BLaER1 treated with 17β-estradiol and CSF1 and Interleukin-3, amounts not matched to agents 10 nM and 100 nM (cell line): ENCODE results near the gene TIPIN.
A peak's percentile ranks its signal among the peaks of the same experiment; 100 is the strongest.

Source experiments
- H3K27ac ChIP-seq, 11 experiments: shearing (Covaris generic); formaldehyde crosslinking; 2 replicates each; pipeline ENCODE4 v1.8.1; 2022
- H3K27me3 ChIP-seq, 11 experiments: shearing (Covaris generic); formaldehyde crosslinking; 2 replicates each; pipeline ENCODE4 v1.8.1; 2022
- H3K36me3 ChIP-seq, 11 experiments: shearing (Covaris generic); formaldehyde crosslinking; 2 replicates each; pipeline ENCODE4 v1.8.1; 2022
- H3K4me1 ChIP-seq, 10 experiments: shearing (Covaris generic); formaldehyde crosslinking; 2 replicates each; pipeline ENCODE4 v1.8.1; 2022
- H3K4me2 ChIP-seq, 11 experiments: shearing (Covaris generic); formaldehyde crosslinking; 2 replicates each; pipeline ENCODE4 v1.8.1; 2022
- H3K4me3 ChIP-seq, 10 experiments: shearing (Covaris generic); formaldehyde crosslinking; 2 replicates each; pipeline ENCODE4 v1.8.1; 2022
- H3K9ac ChIP-seq, 11 experiments: shearing (Covaris generic); formaldehyde crosslinking; 2 replicates each; pipeline ENCODE4 v1.8.1; 2022
- H3K9me3 ChIP-seq, 11 experiments: shearing (Covaris generic); formaldehyde crosslinking; replicated peaks in 1 of 11; 2 replicates each; pipeline ENCODE4 v1.8.1; 2022
- H4K20me1 ChIP-seq, 11 experiments: shearing (Covaris generic); formaldehyde crosslinking; 2 replicates each; pipeline ENCODE4 v1.8.1; 2022
- Cebpa-rat ChIP-seq, 11 experiments: shearing (Covaris generic); IDR thresholded peaks; 2 replicates each; pipeline ENCODE4 v1.8.1; 2022

Gene TIPIN, protein sequence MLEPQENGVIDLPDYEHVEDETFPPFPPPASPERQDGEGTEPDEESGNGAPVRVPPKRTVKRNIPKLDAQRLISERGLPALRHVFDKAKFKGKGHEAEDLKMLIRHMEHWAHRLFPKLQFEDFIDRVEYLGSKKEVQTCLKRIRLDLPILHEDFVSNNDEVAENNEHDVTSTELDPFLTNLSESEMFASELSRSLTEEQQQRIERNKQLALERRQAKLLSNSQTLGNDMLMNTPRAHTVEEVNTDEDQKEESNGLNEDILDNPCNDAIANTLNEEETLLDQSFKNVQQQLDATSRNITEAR

DNA sequence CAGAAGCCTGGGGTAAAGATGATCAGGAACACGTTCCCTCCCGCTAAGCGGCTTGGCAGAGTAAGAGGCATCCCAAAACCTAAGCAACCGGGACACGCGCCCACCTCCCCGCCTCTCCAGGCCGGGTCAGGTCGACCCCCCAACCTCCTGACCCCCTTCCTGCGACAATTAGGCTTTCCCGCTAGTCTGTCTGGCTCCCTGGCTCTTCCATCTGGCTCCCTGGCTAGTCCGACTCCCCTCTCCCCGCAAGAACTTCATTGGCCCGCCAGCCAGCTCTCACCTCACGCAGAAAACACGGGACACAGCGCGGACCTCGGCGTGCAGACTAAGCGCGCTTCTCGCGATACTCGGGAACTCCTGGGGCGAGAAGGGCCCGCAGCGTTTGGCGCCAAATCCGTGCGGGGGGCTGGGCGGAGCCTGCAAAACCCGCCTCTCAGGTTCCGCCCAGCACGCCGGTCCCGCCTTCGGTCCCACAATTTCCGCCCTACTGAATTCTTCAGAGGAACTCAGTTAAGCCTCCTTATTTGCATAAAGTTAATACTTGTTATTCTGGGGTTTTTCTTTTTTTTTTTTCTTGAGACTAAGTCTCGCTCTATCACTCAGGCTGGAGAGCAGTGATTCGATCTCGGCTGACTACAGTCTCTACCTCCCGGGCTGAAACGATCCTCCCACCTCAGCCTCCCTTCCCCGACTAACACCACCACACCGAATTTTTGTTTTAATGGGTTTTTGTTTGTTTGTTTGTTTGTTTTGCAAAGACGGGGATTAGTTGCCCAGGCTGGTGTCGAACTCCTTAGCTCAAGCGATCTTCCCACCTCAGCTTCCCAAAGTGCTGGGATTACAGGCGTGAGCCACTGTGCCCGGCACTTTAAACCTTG lies at the start of gene TIPIN:
Gene TIPIN (minus strand): TSS at position 327 of the 878 bp plus-strand sequence. CDS start 3,738 bp downstream, outside the sequence.
- Histone ChIP-seq H3K27me3 (no peaks in the 10 kb centered on the region), H3K9me3 (no peaks in the 10 kb centered on the region), H3K4me3 (peak within 1 kb of the TSS; percentile 72 to 86 (median 78)), H4K20me1 (peaks cover 0 to 8% (median 0%) of the 10 kb centered on the region in 11 experiments; a peak in 1 of 22 replicates), H3K27ac (peak within 1 kb of the TSS; percentile 51 to 96 (median 91); a peak in 21 of 22 replicates), H3K4me2 (peak within 1 kb of the TSS; percentile 79 to 95 (median 91)), H3K36me3 (peaks cover 10 to 30% (median 24%) of the 10 kb centered on the region in 11 experiments), H3K9ac (peak within 1 kb of the TSS; percentile 83 to 98 (median 93)), H3K4me1 (peaks cover 13 to 37% (median 27%) of the 10 kb centered on the region in 10 experiments)
- TF ChIP-seq Cebpa-rat (IDR thresholded peaks at IDR 0.05): no peak

DNA sequence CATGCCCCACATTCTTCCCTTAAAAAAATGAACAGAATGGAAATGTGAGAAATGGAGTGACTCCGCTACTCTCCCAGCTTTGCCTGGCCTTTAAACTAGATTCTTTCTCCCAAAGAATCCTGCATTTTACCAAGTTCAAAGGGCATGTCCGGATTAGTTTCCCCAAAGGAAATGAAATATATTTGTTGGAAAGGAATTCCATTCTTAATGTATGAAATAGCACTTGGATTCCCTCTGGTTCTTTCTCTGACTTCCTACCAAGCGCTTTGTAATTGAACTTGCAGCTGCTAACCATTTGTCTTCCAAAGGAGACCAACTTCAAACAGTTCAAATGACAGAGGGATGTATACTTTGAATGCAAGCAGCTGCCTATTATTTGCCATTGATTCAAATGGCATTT lies 49.1 kb upstream of the TIPIN start:
- H3K36me3 ChIP-seq: peaks cover 0 to 6% (median 0%) of the 10 kb centered on the region in 11 experiments; a peak in 2 of 22 replicates
- peaks cover 10 to 86% (median 52%) of the 10 kb centered on the region in 11 experiments; a peak in 19 of 22 replicates for H4K20me1 ChIP-seq
- peaks cover 87 to 100% (median 99%) of the 10 kb centered on the region in 10 experiments for H3K4me1 ChIP-seq
- H3K9ac ChIP-seq: no peak overlapping the region
- H3K27me3 ChIP-seq: no peaks in the 10 kb centered on the region
- no peak overlapping the region for H3K27ac ChIP-seq
- H3K4me3 ChIP-seq: no peak overlapping the region
- TF ChIP-seq Cebpa-rat (IDR thresholded peaks at IDR 0.05): no peak
- no peaks in the 10 kb centered on the region for H3K9me3 ChIP-seq
- peak overlapping the region in 10 of 11 experiments; percentile 73 to 93 (median 84); a peak in 18 of 22 replicates for H3K4me2 ChIP-seq

DNA sequence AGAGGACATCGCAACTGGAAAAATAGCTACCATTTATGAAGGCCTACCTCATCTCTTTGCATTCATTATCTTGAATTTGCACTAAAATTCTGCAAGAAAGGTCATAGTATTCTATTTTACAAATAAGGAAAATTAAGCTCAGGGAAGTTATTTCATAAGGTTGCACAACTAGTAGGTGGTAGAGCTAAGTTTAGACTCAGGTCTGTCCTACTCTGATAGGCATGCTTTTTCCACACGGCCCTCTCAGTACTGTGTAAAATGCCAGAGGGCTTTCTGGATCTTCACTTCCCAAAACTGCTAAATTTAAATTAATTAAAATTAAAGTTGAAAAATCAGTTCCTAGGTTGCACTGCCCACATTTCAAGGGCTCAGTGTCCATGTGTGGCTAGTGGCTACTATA lies 48.5 kb upstream of the TIPIN start:
- H3K27ac ChIP-seq: no peak overlapping the region
- no peaks in the 10 kb centered on the region for H3K27me3 ChIP-seq
- H3K4me2 ChIP-seq: peak overlapping the region; percentile 71 to 93 (median 82)
- H3K4me3 ChIP-seq: 0 out of 20 replicates have a peak overlapping the region, but pooled peaks of 1 of the 10 experiments have one; percentile 10
- H3K9ac ChIP-seq: no peak overlapping the region
- H3K9me3 ChIP-seq: no peaks in the 10 kb centered on the region
- H4K20me1 ChIP-seq: peaks cover 16 to 92% (median 58%) of the 10 kb centered on the region in 11 experiments; a peak in 19 of 22 replicates
- H3K4me1 ChIP-seq: peaks cover 87 to 100% (median 99%) of the 10 kb centered on the region in 10 experiments
- peaks cover 0 to 6% (median 0%) of the 10 kb centered on the region in 11 experiments; a peak in 2 of 22 replicates for H3K36me3 ChIP-seq
- TF ChIP-seq Cebpa-rat (IDR thresholded peaks at IDR 0.05): no peak

DNA sequence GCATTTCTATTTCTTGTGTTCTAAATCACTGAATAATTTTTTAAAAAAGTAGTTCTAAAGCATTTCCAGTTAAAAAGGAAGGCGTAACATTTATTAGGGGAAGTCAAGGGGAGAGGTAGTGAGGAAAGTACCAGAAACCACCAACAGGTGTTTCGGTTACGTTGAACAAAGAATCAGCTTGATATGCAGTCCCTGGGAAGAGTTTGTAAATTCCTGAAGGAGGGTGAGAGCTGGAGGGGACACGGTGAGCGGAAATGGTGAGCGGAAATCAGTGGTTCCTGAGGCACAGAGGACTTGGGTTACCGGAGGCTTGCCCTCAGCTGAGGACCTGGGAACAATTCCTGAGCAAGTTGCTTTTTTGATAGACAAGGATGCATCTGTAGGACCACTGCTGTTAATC lies 48.0 kb upstream of the TIPIN start:
- peaks cover 87 to 100% (median 99%) of the 10 kb centered on the region in 10 experiments for H3K4me1 ChIP-seq
- no peak overlapping the region for H3K9ac ChIP-seq
- no peak for TF ChIP-seq Cebpa-rat (IDR thresholded peaks at IDR 0.05)
- H3K36me3 ChIP-seq: peaks cover 0 to 6% (median 2%) of the 10 kb centered on the region in 11 experiments; a peak in 6 of 22 replicates
- H3K4me2 ChIP-seq: peak overlapping the region; percentile 71 to 93 (median 82)
- H3K4me3 ChIP-seq: peak overlapping the region in 2 of 10 experiments; percentile 8 to 10; a peak in 1 of 20 replicates
- no peaks in the 10 kb centered on the region for H3K9me3 ChIP-seq
- no peaks in the 10 kb centered on the region for H3K27me3 ChIP-seq
- H4K20me1 ChIP-seq: peaks cover 17 to 97% (median 63%) of the 10 kb centered on the region in 11 experiments; a peak in 19 of 22 replicates
- H3K27ac ChIP-seq: no peak overlapping the region

DNA sequence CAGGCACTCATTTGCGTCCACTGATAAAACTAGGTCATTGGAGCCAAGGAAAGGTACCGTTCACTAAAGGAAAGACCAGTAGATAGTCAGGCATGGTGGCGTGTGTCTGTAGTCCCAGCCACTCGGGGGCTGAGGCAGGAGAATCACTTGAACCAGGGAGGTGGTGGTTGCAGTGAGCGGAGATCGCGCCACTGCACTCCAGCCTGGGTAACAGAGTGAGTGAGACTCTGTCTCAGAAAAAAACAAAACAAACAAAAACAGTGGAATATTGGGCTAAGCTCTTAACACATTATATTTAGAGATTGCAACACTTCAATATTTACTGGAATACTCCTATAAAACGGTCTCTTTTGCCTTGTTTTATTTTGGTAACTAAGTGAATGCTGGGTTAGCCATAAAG lies 47.6 kb upstream of the TIPIN start:
- no peak overlapping the region for H3K9ac ChIP-seq
- no peaks in the 10 kb centered on the region for H3K9me3 ChIP-seq
- H3K27me3 ChIP-seq: no peaks in the 10 kb centered on the region
- peaks cover 0 to 9% (median 6%) of the 10 kb centered on the region in 11 experiments; a peak in 7 of 22 replicates for H3K36me3 ChIP-seq
- H3K4me1 ChIP-seq: peaks cover 87 to 100% (median 99%) of the 10 kb centered on the region in 10 experiments
- H3K4me2 ChIP-seq: peak overlapping the region; percentile 71 to 93 (median 82)
- H3K27ac ChIP-seq: no peak overlapping the region
- H3K4me3 ChIP-seq: no peak overlapping the region
- TF ChIP-seq Cebpa-rat (IDR thresholded peaks at IDR 0.05): no peak
- H4K20me1 ChIP-seq: peaks cover 17 to 98% (median 67%) of the 10 kb centered on the region in 11 experiments; a peak in 19 of 22 replicates

DNA sequence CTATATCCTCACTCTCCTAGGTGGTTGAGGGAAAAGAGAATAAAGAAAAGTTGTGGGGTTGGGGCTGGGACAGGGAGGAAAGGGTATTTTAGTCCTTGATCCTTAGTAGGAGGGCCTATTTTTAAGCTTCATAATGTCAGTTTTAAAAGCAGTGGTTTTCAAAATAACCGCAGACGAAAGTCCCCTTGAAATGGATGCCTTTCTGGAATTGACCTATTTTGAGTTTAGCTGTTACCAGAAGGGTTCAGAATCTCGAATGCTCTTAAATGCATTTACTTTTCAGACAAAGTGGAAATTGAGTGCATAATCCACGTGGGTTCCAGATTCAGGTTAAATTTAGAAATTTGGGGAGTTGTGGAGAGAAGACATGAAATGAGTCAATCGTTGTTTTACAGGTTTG lies 46.8 kb upstream of the TIPIN start:
- no peaks in the 10 kb centered on the region for H3K27me3 ChIP-seq
- H3K9me3 ChIP-seq: no peaks in the 10 kb centered on the region
- H3K27ac ChIP-seq: no peak overlapping the region
- no peak overlapping the region for H3K4me3 ChIP-seq
- no peak for TF ChIP-seq Cebpa-rat (IDR thresholded peaks at IDR 0.05)
- peak overlapping the region; percentile 61 to 93 (median 79); a peak in 20 of 22 replicates for H3K4me2 ChIP-seq
- H4K20me1 ChIP-seq: peaks cover 17 to 99% (median 75%) of the 10 kb centered on the region in 11 experiments; a peak in 19 of 22 replicates
- H3K4me1 ChIP-seq: peaks cover 79 to 100% (median 91%) of the 10 kb centered on the region in 10 experiments
- H3K9ac ChIP-seq: no peak overlapping the region
- H3K36me3 ChIP-seq: peaks cover 0 to 14% (median 10%) of the 10 kb centered on the region in 11 experiments; a peak in 11 of 22 replicates

DNA sequence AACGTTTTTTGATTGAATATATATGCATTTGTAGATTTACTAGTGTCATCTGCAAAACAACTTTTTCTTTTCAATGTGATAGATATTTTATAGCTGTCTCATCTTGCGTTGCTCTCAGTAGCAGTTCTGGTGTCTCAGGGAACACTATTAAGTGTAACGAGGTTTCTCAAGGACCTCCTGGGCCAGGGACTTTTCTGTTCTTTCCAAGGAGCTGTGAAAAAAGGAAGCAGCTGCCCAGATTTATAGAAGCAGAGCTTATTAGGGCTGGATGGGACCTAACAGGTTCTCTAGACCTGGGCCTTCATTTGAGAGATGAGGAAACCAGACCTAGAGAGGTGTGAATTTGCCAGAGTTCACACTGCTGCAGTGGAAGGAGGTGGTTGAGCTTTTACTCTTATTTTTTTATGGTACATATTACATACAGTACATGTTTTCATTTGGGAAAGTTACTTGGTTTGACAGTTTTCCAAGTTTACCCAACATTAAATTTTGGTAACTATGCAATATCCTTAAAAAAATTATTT lies 46.3 kb upstream of the TIPIN start:
- Histone ChIP-seq H4K20me1 (peaks cover 17 to 100% (median 80%) of the 10 kb centered on the region in 11 experiments; a peak in 19 of 22 replicates), H3K4me3 (no peak overlapping the region), H3K27me3 (no peaks in the 10 kb centered on the region), H3K4me2 (peak overlapping the region; percentile 61 to 93 (median 79)), H3K4me1 (peaks cover 74 to 99% (median 89%) of the 10 kb centered on the region in 10 experiments), H3K27ac (no peak overlapping the region), H3K36me3 (peaks cover 0 to 19% (median 10%) of the 10 kb centered on the region in 11 experiments; a peak in 13 of 22 replicates), H3K9ac (no peak overlapping the region), H3K9me3 (no peaks in the 10 kb centered on the region)
- no peak for TF ChIP-seq Cebpa-rat (IDR thresholded peaks at IDR 0.05)
